Activated naive CD8-positive, alpha-beta T cell treated with anti-CD3 and anti-CD28 coated beads, Interleukin-2, amount 10 ng/mL, durations not matched to agents 7 days and 5 days (primary cell): ENCODE measurements around the gene ASAH2. TPM values are rescaled to one million over a fixed set of nuclear protein-coding genes. Genes with fewer than 3 reads are reported as not detected.

Source experiments
- ATAC-seq: fragments of 150-1000 bp; cut with Tn5 transposase; one replicate; pipeline ENCODE4 v1.10.0; 2021; ENCODE audit warnings: low read depth, moderate library complexity
- POLR2A ChIA-PET: fragments of 350-600 bp; sonication (Branson Sonifier 250); formaldehyde crosslinking; loops from one replicate; lab custom pipeline; 2021; ENCODE audit warnings: antibody characterized with exemption; lab: Charles Lee
- DNase-seq: peaks from one replicate; pipeline ENCODE4 v3.0.0; 2021
- H3K27ac Mint-ChIP-seq: one replicate; pipeline ENCODE4 v1.8.0; 2022; ENCODE audit warnings: mild to moderate bottlenecking, mixed read lengths
- H3K27me3 Mint-ChIP-seq: one replicate; pipeline ENCODE4 v1.8.0; 2022; ENCODE audit warnings: mild to moderate bottlenecking, moderate library complexity, mixed read lengths
- H3K36me3 Mint-ChIP-seq: one replicate; pipeline ENCODE4 v1.8.0; 2021; ENCODE audit warnings: mild to moderate bottlenecking, mixed read lengths
- H3K4me1 Mint-ChIP-seq: one replicate; pipeline ENCODE4 v1.8.0; 2021; ENCODE audit warnings: mixed read lengths
- H3K4me3 Mint-ChIP-seq: one replicate; pipeline ENCODE4 v1.8.0; 2022; ENCODE audit warnings: mild to moderate bottlenecking, moderate library complexity, mixed read lengths
- H3K9me3 Mint-ChIP-seq: one replicate; pipeline ENCODE4 v1.8.0; 2021; ENCODE audit warnings: mixed read lengths
- total RNA-seq, 2 experiments: library from RNA; stranded (reverse); gene quantifications; one replicate each; pipeline ENCODE4 v1.2.3, GENCODE V29; 2021

Gene ASAH2
- total RNA-seq, 2 experiments from 2014 or later = 3.5 to 5.2 TPM

GRCh38 chr10:50210876-50211275, 40.4 kb downstream of the ASAH2 start:
- no peak for ATAC-seq
- H3K27ac Mint-ChIP-seq = no peak overlapping the region
- no peak for DNase-seq
- no peaks in the 10 kb centered on the region for H3K36me3 Mint-ChIP-seq
- POLR2A ChIA-PET = no interaction called here
- H3K4me1 Mint-ChIP-seq = no peaks in the 10 kb centered on the region
- no peaks in the 10 kb centered on the region for H3K9me3 Mint-ChIP-seq
- peaks cover 47% of the 10 kb centered on the region for H3K27me3 Mint-ChIP-seq
- no peak overlapping the region for H3K4me3 Mint-ChIP-seq

Other genes starting within 250 kb of the ASAH2 start
- 10 to 100 TPM; 42.8 to 44.0 TPM for gene WASHC2A, start 183.6 kb downstream of the ASAH2 start, total RNA-seq